Astrocyte (in vitro differentiated cells and primary cell): ENCODE results near the gene BST1. TPM values are rescaled to one million over a fixed set of nuclear protein-coding genes. Genes with fewer than 3 reads are reported as not detected.

ENCODE experiments used
- DNase-seq: peaks from one replicate; pipeline ENCODE4 v3.0.0-alpha.2; 2010; ENCODE audit warnings: low read depth
- FAIRE-seq: peaks from 2 replicates; lab custom pipeline; 2011; peaks lifted over from hg19 to GRCh38; lab: Jason Lieb, UNC
- H2AFZ ChIP-seq: 2 replicates; pipeline ENCODE4 v1.6.0; 2012; ENCODE audit warnings: low read depth, low read length, inconsistent platforms
- H3K27ac ChIP-seq: 2 replicates; pipeline ENCODE4 v1.5.1; 2011; ENCODE audit warnings: low read depth, low read length, inconsistent platforms
- H3K27me3 ChIP-seq: 2 replicates; pipeline ENCODE4 v1.6.0; 2011; ENCODE audit warnings: low read length, inconsistent platforms; ENCODE audit not compliant: insufficient read depth
- H3K36me3 ChIP-seq: 2 replicates; pipeline ENCODE4 v1.5.1; 2011; ENCODE audit warnings: low read length, inconsistent platforms; ENCODE audit not compliant: insufficient read depth
- H3K4me1 ChIP-seq: 2 replicates; pipeline ENCODE4 v1.5.1; 2011; ENCODE audit warnings: low read length, inconsistent platforms; ENCODE audit not compliant: insufficient read depth
- H3K4me2 ChIP-seq: 2 replicates; pipeline ENCODE4 v1.6.0; 2012; ENCODE audit warnings: low read length, inconsistent platforms
- H3K4me3 ChIP-seq: 2 replicates; pipeline ENCODE4 v1.5.1; 2011; ENCODE audit warnings: low read depth, mild to moderate bottlenecking, low read length, inconsistent platforms; ENCODE audit not compliant: insufficient read depth
- H3K79me2 ChIP-seq: 2 replicates; pipeline ENCODE4 v1.6.0; 2012; ENCODE audit warnings: mild to moderate bottlenecking, low read length, inconsistent platforms; ENCODE audit not compliant: insufficient read depth
- H3K9ac ChIP-seq: 2 replicates; pipeline ENCODE4 v1.6.0; 2012; ENCODE audit warnings: mild to moderate bottlenecking, low read length, inconsistent platforms
- H3K9me3 ChIP-seq: 2 replicates; pipeline ENCODE4 v1.5.1; 2012; ENCODE audit warnings: low read depth, mild to moderate bottlenecking, low read length, inconsistent platforms; ENCODE audit not compliant: insufficient read depth
- H4K20me1 ChIP-seq: 2 replicates; pipeline ENCODE4 v1.6.0; 2012; ENCODE audit warnings: low read length, inconsistent platforms; ENCODE audit not compliant: insufficient read depth
- H3K27ac Mint-ChIP-seq: one replicate; pipeline ENCODE4 v1.8.0; 2021; ENCODE audit warnings: mild to moderate bottlenecking, mixed read lengths; ENCODE audit not compliant: unreplicated experiment
- H3K27me3 Mint-ChIP-seq: one replicate; pipeline ENCODE4 v1.8.0; 2021; ENCODE audit warnings: low read depth, mixed read lengths; ENCODE audit not compliant: unreplicated experiment
- H3K36me3 Mint-ChIP-seq: one replicate; pipeline ENCODE4 v1.8.0; 2021; ENCODE audit warnings: low read depth, mixed read lengths; ENCODE audit not compliant: unreplicated experiment
- H3K4me1 Mint-ChIP-seq: one replicate; pipeline ENCODE4 v1.8.0; 2021; ENCODE audit warnings: low read depth, mixed read lengths; ENCODE audit not compliant: unreplicated experiment
- H3K4me3 Mint-ChIP-seq: one replicate; pipeline ENCODE4 v1.8.0; 2021; ENCODE audit warnings: mild to moderate bottlenecking, moderate library complexity, mixed read lengths; ENCODE audit not compliant: unreplicated experiment
- H3K9me3 Mint-ChIP-seq: one replicate; pipeline ENCODE4 v1.8.0; 2021; ENCODE audit warnings: mild to moderate bottlenecking, mixed read lengths; ENCODE audit not compliant: unreplicated experiment
- CTCF ChIP-seq: IDR thresholded peaks from 2 replicates; pipeline ENCODE4 v1.5.1; 2011; ENCODE audit warnings: low read depth, mild to moderate bottlenecking, inconsistent platforms, low read length, moderate library complexity; ENCODE audit not compliant: insufficient read depth
- EZH2 ChIP-seq: IDR thresholded peaks from 2 replicates; pipeline ENCODE4 v1.6.1; 2012; ENCODE audit warnings: mild to moderate bottlenecking, low read length, inconsistent platforms; ENCODE audit not compliant: insufficient read depth
- total RNA-seq: library from RNA; stranded (reverse); gene quantifications from 2 replicates; pipeline ENCODE4 v1.2.1, GENCODE V29; 2021

The BST1 gene
- total RNA-seq, 1 donor from 2014 or later = 24.5 TPM

- H3K4me1 Mint-ChIP-seq = peaks cover 34% of the 10 kb centered on the region
- FAIRE-seq = no peak
- H2AFZ ChIP-seq = peak within 1 kb of the TSS; percentile 44
Measured at GRCh38 chr4:15681372-15682241, 21.3 kb upstream of the BST1 start, which contains the start of gene FAM200B. Gene FAM200B, plus strand, starts transcription at chr4:15681827. Its CDS starts 5,151 bp downstream, at chr4:15686978.

GRCh38 chr4:15682242-15683142 is 20.4 kb upstream of the BST1 start:
- no peaks in the 10 kb centered on the region for H3K27me3 ChIP-seq
- no peaks in the 10 kb centered on the region for H3K9me3 ChIP-seq
- H3K4me3 ChIP-seq = peak overlapping the region; percentile 90
- H3K27me3 Mint-ChIP-seq = no peaks in the 10 kb centered on the region
- peaks cover 96% of the 10 kb centered on the region for H3K79me2 ChIP-seq
- H3K9me3 Mint-ChIP-seq = no peaks in the 10 kb centered on the region
- no peak overlapping the region for H2AFZ ChIP-seq
- peaks cover 28% of the 10 kb centered on the region for H3K36me3 ChIP-seq
- peaks cover 39% of the 10 kb centered on the region for H3K4me1 Mint-ChIP-seq
- peak overlapping the region; percentile 99 for H3K4me3 Mint-ChIP-seq
- H3K27ac Mint-ChIP-seq = peak overlapping the region; percentile 100
- H3K9ac ChIP-seq = peak overlapping the region; percentile 100
- H4K20me1 ChIP-seq = no peaks in the 10 kb centered on the region
- peaks cover 8% of the 10 kb centered on the region for H3K36me3 Mint-ChIP-seq
- FAIRE-seq = no peak
- TF ChIP-seq EZH2 (no peak), CTCF (no peak)
- DNase-seq = no peak
- peak overlapping the region; percentile 88 for H3K4me2 ChIP-seq
- H3K27ac ChIP-seq = peak overlapping the region; percentile 99
- H3K4me1 ChIP-seq = peaks cover 18% of the 10 kb centered on the region

More at GRCh38 chr4:15681372-15682241, 21.3 kb upstream of the BST1 start, which contains the start of gene FAM200B:
- Histone ChIP-seq H3K9ac (peak within 1 kb of the TSS; percentile 100), H4K20me1 (no peaks in the 10 kb centered on the region), H3K36me3 (peaks cover 21% of the 10 kb centered on the region), H3K27me3 (no peaks in the 10 kb centered on the region), H3K4me1 (peaks cover 25% of the 10 kb centered on the region), H3K79me2 (peaks cover 98% of the 10 kb centered on the region), H3K27ac (peak within 1 kb of the TSS; percentile 99), H3K9me3 (no peaks in the 10 kb centered on the region), H3K4me3 (peak within 1 kb of the TSS; percentile 90), H3K4me2 (peak within 1 kb of the TSS; percentile 88)
- Mint-ChIP-seq H3K9me3 (no peaks in the 10 kb centered on the region), H3K36me3 (peaks cover 8% of the 10 kb centered on the region), H3K27me3 (no peaks in the 10 kb centered on the region), H3K27ac (peak within 1 kb of the TSS; percentile 100), H3K4me3 (peak within 1 kb of the TSS; percentile 99)
- TF ChIP-seq EZH2 (no peak), CTCF (no peak)
- peak; percentile 93 for DNase-seq
